ENCODE results near the gene ENKD1. TPM values are rescaled to one million over a fixed set of nuclear protein-coding genes. Genes with fewer than 3 reads are reported as not detected.

The ENKD1 gene
- total RNA-seq, 1 experiment from 2014 or later, result 12.8 TPM

DNA sequence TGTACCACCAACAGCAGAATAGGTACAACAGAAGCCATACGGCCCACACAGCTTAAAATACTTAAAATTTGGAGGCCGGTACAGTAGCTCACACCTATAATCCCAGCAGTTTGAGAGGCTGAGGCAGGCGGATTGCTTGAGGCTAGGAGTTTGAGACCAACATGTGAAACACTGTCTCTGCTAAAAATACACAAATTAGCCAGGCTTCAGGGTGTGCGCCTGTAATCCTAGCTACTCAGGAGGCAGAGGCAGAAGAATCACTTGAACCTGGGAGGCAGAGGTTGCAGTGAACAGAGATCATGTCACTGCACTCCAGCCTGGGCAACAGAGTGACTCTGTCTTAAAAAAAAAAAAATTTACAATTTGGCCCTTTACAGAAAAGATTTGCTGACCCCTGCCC lies 35.6 kb upstream of the ENKD1 start:
- Mint-ChIP-seq H3K27me3 (ENCODE audit: insufficient read depth, unreplicated experiment) (no peaks in the 10 kb centered on the region), H3K4me3 (ENCODE audit: unreplicated experiment) (no peak overlapping the region), H3K36me3 (ENCODE audit: insufficient read depth, unreplicated experiment) (peaks cover 18% of the 10 kb centered on the region), H3K27ac (ENCODE audit: low read depth, unreplicated experiment) (no peak overlapping the region), H3K4me1 (ENCODE audit: insufficient read depth, unreplicated experiment) (peaks cover 6% of the 10 kb centered on the region), H3K9me3 (ENCODE audit: unreplicated experiment) (no peaks in the 10 kb centered on the region)
- intact Hi-C loops (cut with micrococcal nuclease), result no loop called here
- no peak for TF ChIP-seq CTCF (IDR thresholded peaks at IDR 0.05; ENCODE audit: unreplicated experiment)
- no peak for DNase-seq (ENCODE audit: unreplicated experiment)
- ChIA-PET CTCF (interaction anchor here (1.0 to 1.7 kb wide), 4 partner anchors 29 to 181 kb away, joined by 3 to 4 read pairs (median 4); no protein-coding TSS in a partner anchor), POLR2A (interaction anchor here (0.8 kb wide), 1 partner anchor 17 kb away, joined by 4 read pairs; the partner anchor contains the start of gene GFOD2)
- no TSS peak for BruUV-seq (replicated peaks)

DNA sequence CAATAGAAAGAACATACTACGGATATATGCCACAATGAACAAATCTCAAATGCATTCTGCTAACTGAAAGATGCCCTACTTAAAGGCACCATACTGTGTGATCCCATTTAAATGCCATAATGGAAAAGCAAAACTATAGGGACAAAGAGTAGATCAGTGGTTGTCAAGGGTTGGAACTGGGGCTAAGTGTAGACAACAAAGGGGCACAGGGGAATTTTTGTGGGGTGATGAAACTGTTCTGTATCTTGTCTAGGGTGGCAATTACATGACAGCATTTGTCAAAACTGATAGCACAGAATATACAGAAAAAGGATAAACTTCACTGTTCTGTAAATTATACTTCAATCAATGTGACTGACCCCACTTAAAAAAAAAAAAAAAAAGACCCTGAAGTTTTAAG lies 34.9 kb upstream of the ENKD1 start:
- no peaks in the 10 kb centered on the region for H3K9me3 Mint-ChIP-seq (ENCODE audit: unreplicated experiment)
- no peaks in the 10 kb centered on the region for H3K27me3 Mint-ChIP-seq (ENCODE audit: insufficient read depth, unreplicated experiment)
- CTCF ChIA-PET, result interaction anchor here (0.6 to 1.5 kb wide), 3 partner anchors 118 to 155 kb away, joined by 3 read pairs; no protein-coding TSS in a partner anchor
- H3K27ac Mint-ChIP-seq (ENCODE audit: low read depth, unreplicated experiment), result no peak overlapping the region
- DNase-seq (ENCODE audit: unreplicated experiment), result no peak
- no peak overlapping the region for H3K4me3 Mint-ChIP-seq (ENCODE audit: unreplicated experiment)
- POLR2A ChIA-PET, result no interaction called here
- peaks cover 6% of the 10 kb centered on the region for H3K4me1 Mint-ChIP-seq (ENCODE audit: insufficient read depth, unreplicated experiment)
- BruUV-seq (replicated peaks), result no TSS peak
- H3K36me3 Mint-ChIP-seq (ENCODE audit: insufficient read depth, unreplicated experiment), result peaks cover 18% of the 10 kb centered on the region
- intact Hi-C loops (cut with micrococcal nuclease), result no loop called here
- no peak for TF ChIP-seq CTCF (IDR thresholded peaks at IDR 0.05; ENCODE audit: unreplicated experiment)

DNA sequence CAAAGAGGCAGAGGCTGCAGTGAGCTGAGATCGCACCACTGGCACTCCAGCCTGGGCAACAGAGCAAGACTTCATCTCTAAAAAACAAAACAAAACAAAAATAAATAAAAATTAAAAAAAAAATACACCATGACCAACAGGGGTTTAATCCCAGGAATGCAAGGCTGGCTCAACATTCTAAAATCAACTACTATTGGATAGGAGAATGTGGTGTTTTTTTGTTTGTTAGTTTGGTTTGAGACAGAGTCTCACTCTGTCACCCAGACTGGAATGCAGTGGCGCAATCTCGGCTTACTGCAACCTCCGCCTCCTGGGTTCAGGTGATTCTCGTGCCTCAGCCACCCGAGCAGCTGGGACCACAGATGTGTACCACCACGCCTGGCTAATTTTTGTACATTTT lies 32.7 kb upstream of the ENKD1 start:
- H3K27me3 Mint-ChIP-seq (ENCODE audit: insufficient read depth, unreplicated experiment), result no peaks in the 10 kb centered on the region
- no peak overlapping the region for H3K27ac Mint-ChIP-seq (ENCODE audit: low read depth, unreplicated experiment)
- BruUV-seq (replicated peaks), result no TSS peak
- CTCF ChIA-PET, result no interaction called here
- peaks cover 6% of the 10 kb centered on the region for H3K4me1 Mint-ChIP-seq (ENCODE audit: insufficient read depth, unreplicated experiment)
- POLR2A ChIA-PET, result no interaction called here
- intact Hi-C loops (cut with micrococcal nuclease), result no loop called here
- H3K36me3 Mint-ChIP-seq (ENCODE audit: insufficient read depth, unreplicated experiment), result peaks cover 18% of the 10 kb centered on the region
- no peaks in the 10 kb centered on the region for H3K9me3 Mint-ChIP-seq (ENCODE audit: unreplicated experiment)
- DNase-seq (ENCODE audit: unreplicated experiment), result no peak
- H3K4me3 Mint-ChIP-seq (ENCODE audit: unreplicated experiment), result no peak overlapping the region
- TF ChIP-seq CTCF (IDR thresholded peaks at IDR 0.05; ENCODE audit: unreplicated experiment), result no peak

GRCh38 chr16:67697422-67698185 lies 31.1 kb upstream of the ENKD1 start:
- intact Hi-C loops (cut with micrococcal nuclease), result no loop called here
- Mint-ChIP-seq H3K4me3 (ENCODE audit: unreplicated experiment) (no peak overlapping the region), H3K9me3 (ENCODE audit: unreplicated experiment) (no peaks in the 10 kb centered on the region), H3K4me1 (ENCODE audit: insufficient read depth, unreplicated experiment) (no peaks in the 10 kb centered on the region), H3K27me3 (ENCODE audit: insufficient read depth, unreplicated experiment) (no peaks in the 10 kb centered on the region), H3K36me3 (ENCODE audit: insufficient read depth, unreplicated experiment) (peaks cover 18% of the 10 kb centered on the region), H3K27ac (ENCODE audit: low read depth, unreplicated experiment) (no peak overlapping the region)
- ChIA-PET POLR2A (no interaction called here), CTCF (interaction anchor here (1.3 kb wide), 1 partner anchor 8 kb away, joined by 3 read pairs; no protein-coding TSS in a partner anchor)
- no TSS peak for BruUV-seq (replicated peaks)
- DNase-seq (ENCODE audit: unreplicated experiment), result no peak
- TF ChIP-seq CTCF (IDR thresholded peaks at IDR 0.05; ENCODE audit: unreplicated experiment), result no peak
